Activated T-cell treated with anti-CD3 and anti-CD28 coated beads, Interleukin-2, amount 50 U/mL, for 48 hours (primary cell): ENCODE measurements around the gene ENTHD1.
A peak's percentile ranks its signal among the peaks of the same experiment; 100 is the strongest.
"Not testable (repeated sequence)": the region's sequence is repeated elsewhere in the genome, so short reads cannot be mapped to it uniquely, and the experiment has no call there.

ENCODE experiments used
- DNase-seq, 2 experiments: peaks; one replicate each; pipeline ENCODE4 v3.0.0-alpha.2; 2020

ENTHD1 gene

GRCh38 chr22:39896313-39896996 lies 2.9 kb upstream of the ENTHD1 start:
- DNase-seq: no peak

- no peak for DNase-seq
Observed at GRCh38 chr22:39895682-39896081, 2.1 kb upstream of the ENTHD1 start.

- DNase-seq: no peak
Observed at GRCh38 chr22:39894554-39895092, 1.1 kb upstream of the ENTHD1 start.

- not testable (repeated sequence) for DNase-seq
Observed at GRCh38 chr22:39889924-39890323, 3.6 kb downstream of the ENTHD1 start.

- no peak for DNase-seq
Observed at GRCh38 chr22:39883057-39883456, 10.5 kb downstream of the ENTHD1 start.

- DNase-seq: no peak
Observed at GRCh38 chr22:39880722-39881121, 12.8 kb downstream of the ENTHD1 start.

GRCh38 chr22:39877079-39877845 lies 16.3 kb downstream of the ENTHD1 start:
- no peak for DNase-seq

- not testable (repeated sequence) for DNase-seq
Observed at GRCh38 chr22:39875176-39875885, 18.2 kb downstream of the ENTHD1 start.

GRCh38 chr22:39873965-39874364 lies 19.6 kb downstream of the ENTHD1 start:
- no peak for DNase-seq

- no peak for DNase-seq
Observed at GRCh38 chr22:39872548-39872947, 21.0 kb downstream of the ENTHD1 start.

GRCh38 chr22:39871008-39871798 lies 22.4 kb downstream of the ENTHD1 start:
- no peak for DNase-seq

- not testable (repeated sequence) for DNase-seq
Observed at GRCh38 chr22:39869797-39870196, 23.8 kb downstream of the ENTHD1 start.

- no peak for DNase-seq
Observed at GRCh38 chr22:39868741-39869140, 24.8 kb downstream of the ENTHD1 start.

- no peak for DNase-seq
Observed at GRCh38 chr22:39859903-39860588, 33.5 kb downstream of the ENTHD1 start.

- no peak for DNase-seq
Observed at GRCh38 chr22:39856588-39856987, 37.0 kb downstream of the ENTHD1 start.

- DNase-seq: no peak
Observed at GRCh38 chr22:39852799-39853198, 40.8 kb downstream of the ENTHD1 start.

- DNase-seq: no peak
Observed at GRCh38 chr22:39851606-39852315, 41.8 kb downstream of the ENTHD1 start.

GRCh38 chr22:39847477-39847876 lies 46.1 kb downstream of the ENTHD1 start:
- no peak for DNase-seq

GRCh38 chr22:39846539-39846938 lies 47.0 kb downstream of the ENTHD1 start:
- DNase-seq: not testable (repeated sequence)

GRCh38 chr22:39845529-39845928 lies 48.0 kb downstream of the ENTHD1 start:
- DNase-seq: no peak

GRCh38 chr22:39839917-39840510 lies 53.5 kb downstream of the ENTHD1 start:
- peak; percentile 29 to 46 for DNase-seq
